SIG-M5 treated with dmso at 0.1 percent for 504 hours (cell line): ENCODE measurements around the gene NDUFAF4.
A peak's percentile ranks its signal among the peaks of the same experiment; 100 is the strongest.

Experiments
- DNase-seq: peaks from one replicate; lab custom pipeline; 2025; ENCODE audit not compliant: unreplicated experiment; lab: John Stamatoyannopoulos, UW

NDUFAF4 gene

DNA sequence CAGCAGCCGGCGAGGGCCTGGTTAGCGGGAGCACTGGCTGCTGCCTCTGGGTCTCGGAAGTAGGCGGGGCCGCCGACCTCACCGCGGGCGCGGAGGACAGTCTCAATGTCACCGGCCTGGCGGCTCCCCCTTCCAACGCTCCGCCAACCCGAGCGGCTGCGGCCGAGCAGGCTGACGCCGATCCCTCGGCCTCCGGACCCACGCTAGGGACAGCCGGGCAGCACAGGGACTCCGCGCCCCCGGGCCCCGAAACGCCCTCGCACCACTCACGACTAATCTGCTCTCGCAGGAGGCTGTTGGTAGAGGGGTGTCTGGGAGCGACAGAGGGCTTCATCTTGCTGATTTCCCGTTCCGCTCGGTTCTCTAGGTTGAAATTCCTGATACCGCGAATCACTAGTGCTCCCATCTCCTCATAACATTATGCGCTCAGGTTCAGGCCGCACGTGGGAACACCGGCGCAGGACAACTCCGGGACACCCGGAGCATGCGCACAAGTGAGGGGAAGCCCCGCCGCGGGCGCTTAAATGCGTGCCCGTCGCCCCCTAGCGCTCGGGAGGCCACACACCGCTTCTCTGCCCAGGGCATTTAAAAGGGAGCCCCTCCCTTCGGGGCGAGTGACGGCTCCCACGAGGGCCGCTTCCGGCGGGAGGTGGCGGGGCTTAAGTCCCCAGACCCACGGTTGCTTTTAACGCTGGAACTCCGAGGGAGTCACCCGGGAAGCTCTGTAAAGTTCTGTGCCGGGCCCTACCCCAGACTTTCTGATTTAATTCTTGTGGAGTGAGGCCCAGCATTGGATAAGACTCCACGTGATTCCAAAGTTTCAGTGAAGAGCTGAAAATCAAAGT, at the start of gene NDUFAF4:
Gene NDUFAF4 (minus strand): TSS at position 496 of the 845 bp plus-strand sequence. CDS start 90 bp downstream, at position 406.
- DNase-seq = peak; percentile 86

DNA sequence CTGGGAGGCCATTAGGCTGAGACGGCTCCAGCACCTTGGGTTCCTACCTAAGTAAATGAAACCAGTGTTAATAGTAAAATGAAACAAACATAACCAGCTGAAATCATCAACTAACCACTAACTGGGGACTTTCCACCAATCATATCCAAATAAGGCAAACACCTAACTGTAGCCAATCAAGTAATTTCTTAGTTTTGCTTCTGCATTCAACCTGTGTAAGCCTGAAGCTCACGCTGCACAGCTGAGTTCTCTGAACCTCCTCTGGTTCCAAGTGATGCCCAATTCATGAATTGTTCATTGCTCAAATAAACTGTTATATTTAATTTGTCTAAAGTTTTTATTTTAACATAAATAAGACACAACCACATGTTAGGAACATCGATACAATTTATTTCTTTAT, 49.4 kb upstream of the NDUFAF4 start:
- DNase-seq = no peak

DNA sequence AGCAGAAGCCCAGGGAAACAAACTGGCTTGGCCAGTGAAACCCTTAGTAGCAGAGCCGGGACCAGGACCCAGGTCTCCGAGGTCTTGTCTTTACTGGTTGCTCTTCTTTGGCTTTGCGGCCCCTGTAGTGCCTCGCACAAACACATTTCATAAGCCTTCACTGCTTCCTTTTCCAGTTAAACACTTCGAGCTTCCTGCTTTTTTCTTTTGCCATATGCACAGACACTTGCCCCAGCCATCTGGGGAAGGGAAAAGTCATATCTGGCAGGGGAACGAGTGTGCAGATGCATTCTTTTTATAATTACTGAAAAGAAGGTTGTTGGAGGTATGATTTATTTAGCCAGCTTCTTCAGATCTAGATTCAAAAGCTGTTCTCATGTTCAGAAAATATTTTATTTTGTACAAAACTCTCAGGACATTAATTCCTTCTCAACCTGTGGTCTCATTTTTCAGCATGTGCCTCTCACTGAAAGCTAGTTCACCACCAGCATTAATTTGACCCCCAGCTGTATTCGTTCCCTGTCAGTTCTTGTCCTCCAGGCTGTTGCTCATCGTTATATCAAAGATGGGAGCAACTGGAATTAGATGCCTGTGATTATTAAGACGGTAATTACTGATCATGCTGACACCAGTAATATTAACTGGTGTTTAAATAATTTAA, 46.0 kb upstream of the NDUFAF4 start:
- no peak for DNase-seq

DNA sequence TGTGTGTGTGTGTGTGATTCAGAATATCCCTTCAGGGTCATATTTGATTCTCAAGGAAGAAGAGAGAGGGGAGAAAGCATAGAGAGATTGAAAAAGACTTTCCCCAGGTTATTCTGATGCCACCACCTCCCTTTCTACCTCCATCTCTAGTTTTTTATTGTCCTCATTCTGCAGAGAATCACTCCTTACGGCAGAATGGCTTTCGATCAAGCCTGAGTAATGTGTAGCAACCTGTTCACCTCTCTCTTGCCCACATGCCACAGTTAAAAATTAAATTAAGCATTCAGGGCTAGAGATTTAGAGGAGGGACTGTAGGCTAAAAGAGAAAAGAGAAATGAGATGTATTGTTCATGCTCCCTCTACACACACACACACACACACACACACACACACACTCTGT, 45.0 kb upstream of the NDUFAF4 start:
- no peak for DNase-seq

DNA sequence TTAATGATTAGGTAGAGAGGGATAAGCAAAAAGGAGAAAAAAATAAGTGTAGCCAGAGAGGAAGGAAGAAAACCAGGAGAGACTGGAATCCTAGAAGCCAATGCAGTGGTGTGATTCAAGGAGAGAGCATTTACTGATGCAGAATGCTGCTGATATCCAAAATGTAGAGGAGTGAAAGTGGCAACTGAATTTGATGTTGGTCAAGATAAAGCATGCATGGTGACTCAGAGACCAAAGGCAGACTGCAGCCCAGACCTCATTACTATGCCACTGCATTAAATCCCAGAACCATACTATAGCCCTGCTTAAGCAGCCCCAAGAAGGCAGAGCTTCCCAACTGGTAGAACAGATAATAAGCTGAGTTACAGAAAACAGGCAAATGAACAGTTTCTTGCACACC, 42.6 kb upstream of the NDUFAF4 start:
- DNase-seq = no peak

DNA sequence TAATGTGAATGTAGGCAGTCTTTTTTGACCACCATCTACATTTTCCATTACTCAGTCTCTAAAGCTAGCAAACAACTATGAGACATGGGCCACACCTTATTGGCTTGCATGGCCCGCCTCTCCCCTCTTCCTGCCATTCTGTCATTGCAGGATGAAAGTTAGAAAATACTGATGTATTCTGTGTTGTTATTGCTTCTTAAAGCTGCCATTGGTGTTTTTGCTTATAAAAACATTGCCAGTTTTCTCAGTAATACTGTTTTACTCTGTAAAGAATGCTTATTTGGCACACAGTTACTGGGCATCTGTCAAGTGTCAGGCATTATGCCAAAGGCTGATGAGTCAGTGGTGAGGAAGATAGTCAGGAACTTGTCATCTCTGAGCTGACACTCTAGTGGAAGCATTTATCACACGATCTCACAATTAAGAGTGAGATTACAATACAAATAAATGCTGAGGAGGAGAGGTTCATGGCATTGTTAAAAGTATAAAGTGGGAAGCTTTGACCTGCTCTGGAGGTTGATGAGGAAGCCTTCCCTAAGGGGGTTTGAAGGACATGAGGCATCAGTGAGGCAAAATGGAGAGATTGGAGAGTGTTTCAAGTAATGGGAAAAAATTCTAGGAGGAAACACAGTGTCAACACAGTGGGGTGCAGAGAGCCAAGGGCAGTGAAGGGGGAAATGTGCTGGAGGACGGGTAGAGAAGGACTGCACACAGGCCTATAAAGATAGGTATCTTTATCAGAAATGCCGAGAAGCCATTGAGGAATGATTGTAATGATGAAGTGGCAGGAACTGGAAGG, 41.5 kb upstream of the NDUFAF4 start:
- no peak for DNase-seq

DNA sequence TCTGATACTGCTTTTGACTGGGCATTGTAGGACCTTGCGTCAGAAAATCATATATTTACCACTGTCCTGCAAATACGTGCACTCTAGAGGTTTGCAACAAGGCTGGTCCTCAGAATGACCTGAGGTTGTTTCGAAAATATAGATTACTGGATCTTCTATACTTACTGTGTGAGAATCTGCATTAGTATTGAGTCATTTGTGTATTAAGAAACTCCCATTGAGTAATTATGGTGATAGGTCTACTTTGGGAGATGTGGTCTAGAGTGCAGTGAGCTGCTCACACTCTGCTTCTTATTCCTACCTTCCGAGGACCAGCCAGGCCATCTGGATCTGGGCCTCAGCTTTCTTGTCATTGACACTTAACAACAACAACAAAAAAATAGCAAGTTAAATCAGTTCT, 36.4 kb upstream of the NDUFAF4 start:
- no peak for DNase-seq

DNA sequence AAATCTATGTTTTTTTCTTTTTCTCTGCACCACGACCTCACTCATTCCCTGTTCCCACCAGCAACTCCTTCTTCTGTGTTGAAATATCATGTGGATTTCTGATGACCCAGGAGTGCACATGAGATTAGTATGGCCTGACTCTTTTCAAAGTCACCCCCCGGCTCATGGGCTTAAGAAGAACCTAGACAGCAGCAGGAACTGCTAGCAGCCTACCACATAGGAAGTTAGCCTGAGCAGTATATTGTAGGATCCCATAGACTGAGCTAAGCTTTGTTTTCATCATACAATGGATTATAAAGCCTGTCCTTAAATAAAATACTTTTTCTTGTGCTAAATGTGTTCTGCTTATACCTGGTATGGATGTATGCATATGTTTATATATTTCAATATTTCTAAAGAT, 33.5 kb upstream of the NDUFAF4 start:
- DNase-seq = no peak

DNA sequence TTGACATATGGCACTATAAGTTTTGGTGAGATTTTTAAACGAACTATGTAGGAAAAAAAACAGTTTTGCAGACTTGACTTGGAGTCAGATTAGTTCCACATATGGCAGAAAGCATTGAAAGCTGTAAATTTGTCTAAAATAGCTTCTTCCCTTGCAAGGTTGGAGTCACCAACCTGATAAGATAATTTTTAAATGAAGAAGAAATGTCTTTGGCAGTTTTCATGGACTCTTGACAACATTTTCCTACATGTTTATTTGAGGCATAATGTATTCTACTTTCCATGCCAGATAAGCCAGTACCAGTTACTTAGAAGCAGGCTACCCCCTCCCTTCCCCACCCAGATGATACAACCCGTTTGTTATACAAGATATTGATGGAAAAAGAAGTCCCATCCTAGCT, 32.0 kb upstream of the NDUFAF4 start:
- DNase-seq = no peak

DNA sequence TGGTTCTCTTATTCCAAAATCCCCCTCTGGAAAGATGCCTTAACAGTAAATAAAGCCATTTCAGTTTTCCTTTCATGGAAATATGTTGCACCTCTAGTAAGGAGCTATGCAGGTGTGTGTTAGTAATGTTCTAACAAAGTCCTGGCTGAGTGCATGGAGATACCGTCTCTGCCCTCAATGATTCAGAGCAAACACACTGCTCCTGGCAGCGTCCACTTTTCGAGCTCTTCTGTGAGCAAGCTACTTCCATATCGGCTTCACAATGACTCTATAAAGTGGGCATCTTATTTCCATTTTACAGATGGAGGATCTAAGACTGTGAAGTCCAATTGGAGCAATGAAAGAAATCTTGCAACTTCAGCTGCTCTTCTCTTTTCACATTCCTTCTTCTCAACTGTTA, 30.0 kb upstream of the NDUFAF4 start:
- no peak for DNase-seq

DNA sequence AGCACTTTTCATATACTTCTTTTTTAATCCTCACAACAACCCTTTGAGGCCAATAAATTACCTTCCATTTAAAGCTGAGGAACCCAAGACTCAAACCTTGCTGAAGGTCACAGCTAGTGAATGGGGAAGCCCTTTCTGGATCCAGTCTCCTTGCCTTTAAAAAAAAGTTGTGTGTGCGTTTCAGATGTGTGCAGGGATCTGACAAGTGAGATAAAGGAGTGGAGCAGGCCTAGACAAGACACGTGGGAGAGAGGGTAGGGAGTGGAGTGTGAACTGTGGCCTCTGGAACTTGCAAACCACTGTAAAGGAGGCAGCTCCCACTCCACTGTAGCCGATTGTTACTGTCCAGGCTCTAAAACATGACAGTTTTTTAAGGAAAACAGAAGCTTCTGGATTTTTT, 28.7 kb upstream of the NDUFAF4 start:
- no peak for DNase-seq

DNA sequence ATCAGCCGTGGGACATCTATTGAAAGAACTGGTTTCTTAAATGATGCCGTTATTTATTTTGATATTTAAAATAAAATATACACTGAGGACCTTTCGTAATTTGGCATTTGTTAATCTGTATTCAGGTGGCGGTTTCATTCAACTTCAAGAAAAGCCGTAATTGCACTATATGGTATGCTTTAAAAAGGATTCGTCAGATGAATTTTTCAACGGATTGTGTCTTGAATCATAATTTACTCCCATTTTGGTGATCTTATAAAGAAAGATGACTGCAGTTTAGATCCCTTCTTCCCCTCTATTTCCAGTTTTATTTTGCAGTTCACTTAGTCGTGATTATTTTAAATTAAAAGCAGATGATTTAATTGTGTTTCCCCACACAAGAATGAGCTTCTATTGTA, 27.6 kb upstream of the NDUFAF4 start:
- DNase-seq = no peak

DNA sequence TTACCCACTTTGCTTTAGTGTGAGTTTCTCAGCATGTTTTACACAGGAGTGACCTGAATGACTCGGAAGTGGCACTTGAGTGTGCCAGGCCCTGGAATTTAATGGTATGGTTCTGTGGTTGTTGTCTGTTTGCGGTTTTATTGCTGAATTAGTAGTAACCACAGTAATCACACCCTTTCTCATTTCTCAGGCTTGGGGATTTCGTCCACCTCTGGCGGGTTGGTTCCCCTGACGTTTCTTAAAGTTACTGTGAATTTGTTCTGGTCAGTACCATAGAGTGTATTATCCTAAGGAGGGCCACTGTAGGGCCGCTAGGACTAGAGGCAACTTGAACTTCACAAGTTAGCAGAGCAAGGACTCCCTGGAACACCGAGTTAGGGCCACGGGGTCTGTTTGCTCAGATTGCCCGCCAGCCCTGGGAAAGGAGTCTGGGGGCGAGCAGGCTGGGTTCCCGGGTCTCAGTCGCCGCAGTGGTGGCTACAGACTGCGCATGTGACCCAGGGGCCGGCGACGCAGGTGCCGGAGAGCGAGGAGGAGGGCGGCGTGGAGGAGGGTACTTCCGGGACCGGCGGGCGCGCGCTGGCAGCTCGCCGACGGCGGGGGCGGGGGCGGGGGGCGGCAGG, 26.3 kb upstream of the NDUFAF4 start:
- DNase-seq = peak; percentile 37

DNA sequence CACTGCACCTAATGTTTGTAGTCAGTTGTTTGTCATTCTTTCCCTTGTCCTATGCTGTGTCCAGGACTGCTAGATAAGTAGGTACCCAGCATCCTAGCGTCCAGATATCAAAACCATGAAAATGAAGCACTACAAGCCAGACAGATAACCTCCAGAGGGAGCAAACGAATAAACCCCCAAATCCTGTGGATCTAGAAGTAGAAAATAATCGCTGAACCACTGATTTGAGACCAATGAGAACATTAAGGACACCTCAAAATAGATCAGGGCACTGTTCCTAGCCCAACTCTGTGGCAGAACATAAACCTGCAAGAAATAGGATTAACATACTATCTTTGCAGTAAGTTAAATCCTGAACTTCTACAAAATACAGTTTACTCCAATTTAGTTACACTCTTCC, 25.7 kb upstream of the NDUFAF4 start:
- no peak for DNase-seq

DNA sequence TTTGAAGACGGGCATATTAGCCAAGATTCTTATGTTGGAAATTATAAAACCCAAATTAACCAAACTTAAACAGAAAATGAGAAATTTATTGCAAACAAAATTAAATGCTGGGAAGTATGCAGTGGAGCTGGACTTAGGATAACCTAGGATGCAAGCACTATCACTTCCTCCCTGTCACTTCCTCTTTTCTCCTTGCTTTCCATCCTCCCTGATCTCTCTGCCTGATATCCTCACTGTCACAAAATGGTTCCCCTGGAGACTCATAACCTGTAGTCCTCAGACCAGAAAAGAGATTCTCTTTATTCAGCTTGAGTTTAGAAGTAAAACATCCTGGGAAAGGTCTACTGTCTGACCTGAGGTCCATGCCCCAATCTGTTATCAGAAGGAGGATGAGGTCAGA, 19.4 kb upstream of the NDUFAF4 start:
- DNase-seq = peak; percentile 81

DNA sequence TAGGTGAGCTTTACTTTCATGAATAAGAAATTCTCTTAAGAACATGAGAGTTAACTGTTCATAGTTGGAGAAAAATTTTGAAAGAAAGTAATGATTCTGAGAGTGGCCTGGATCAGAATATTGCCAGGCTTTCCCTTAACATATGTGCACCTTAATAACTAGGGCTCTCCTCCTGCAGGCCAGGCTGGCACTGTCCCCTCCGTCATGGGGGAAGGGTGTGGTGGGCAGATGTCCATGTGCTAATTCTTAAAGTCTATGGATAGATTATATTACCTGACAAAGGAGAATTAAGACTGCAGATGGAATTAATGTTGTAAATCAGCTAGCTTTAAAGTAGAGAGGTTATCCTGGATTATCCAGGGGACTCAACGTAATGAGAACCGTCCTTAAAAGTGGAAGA, 15.9 kb upstream of the NDUFAF4 start:
- no peak for DNase-seq

DNA sequence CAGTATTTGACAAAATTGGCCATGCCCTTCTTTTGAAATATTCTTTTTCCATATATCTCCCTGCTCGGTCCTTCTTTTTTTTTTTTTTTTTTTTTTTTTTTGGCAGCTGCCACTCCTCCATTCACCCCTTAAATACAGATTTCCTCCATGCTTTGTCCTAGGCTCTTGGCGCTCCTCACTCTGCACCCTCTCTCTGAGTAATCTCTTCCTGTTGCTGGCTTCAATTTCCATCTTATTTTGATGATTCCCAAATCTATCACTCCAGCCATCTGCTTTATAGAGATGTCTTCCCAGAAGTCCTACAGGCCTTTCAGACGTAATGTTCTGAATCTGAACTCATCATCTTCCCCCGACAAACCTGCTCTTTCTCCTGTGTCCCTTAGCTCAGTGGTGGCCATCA, 14.1 kb upstream of the NDUFAF4 start:
- DNase-seq = no peak

DNA sequence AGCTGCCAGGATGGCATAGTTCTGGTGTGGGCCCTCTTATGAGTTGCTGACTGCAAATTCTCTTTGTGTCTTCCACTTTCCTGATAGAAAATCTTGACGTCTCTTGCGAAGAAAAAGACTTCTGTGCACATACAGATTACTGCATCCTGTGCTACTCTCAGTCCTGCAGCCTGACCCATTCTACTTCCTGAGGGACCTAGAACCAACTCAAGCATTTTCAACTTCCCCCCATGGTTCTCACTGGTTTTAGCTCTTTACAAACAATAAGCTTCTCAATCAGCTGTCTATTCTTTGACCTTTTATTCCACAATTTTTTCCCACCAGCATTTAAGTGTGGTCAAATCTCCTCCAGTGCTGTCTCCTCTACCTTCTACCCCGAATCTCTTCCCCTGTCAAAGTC, 13.5 kb upstream of the NDUFAF4 start:
- DNase-seq = no peak

DNA sequence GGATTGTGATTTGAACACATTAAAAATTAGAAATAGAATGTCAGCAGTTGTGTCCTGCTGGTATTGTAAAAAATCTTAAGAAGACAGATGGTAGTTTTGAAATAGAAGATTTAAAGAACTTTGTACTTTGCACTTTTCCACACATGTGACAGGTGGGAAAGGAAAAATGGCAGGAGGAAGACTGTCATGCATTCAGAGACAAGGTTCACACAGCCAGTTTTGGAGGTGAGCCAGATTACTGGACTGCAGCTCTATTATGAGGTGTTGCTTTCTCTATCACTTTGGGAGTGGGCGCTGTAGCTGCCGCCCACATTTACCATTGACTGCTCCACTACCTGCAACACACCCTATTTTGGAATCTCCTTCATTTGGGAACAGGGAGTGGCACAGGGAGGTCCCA, 12.1 kb upstream of the NDUFAF4 start:
- no peak for DNase-seq

DNA sequence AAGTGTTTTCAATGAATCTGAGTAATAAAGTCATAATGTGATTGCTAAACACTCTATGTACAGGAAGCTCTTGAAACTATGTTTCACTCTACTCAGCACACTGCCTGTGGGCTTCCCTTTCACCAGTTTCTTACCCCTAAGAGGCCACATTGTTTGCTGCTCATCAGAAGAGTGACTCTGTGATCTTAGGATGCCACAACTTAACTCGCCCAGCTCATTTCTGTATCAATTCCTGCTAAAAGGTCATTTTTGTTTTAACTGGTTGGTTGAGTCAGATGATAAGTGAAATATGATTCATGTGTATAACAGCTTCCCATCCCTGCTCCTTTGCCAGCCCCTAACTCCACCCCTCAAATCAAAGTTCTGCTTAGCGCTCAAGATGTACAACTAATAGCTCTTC, 9.8 kb upstream of the NDUFAF4 start:
- no peak for DNase-seq

DNA sequence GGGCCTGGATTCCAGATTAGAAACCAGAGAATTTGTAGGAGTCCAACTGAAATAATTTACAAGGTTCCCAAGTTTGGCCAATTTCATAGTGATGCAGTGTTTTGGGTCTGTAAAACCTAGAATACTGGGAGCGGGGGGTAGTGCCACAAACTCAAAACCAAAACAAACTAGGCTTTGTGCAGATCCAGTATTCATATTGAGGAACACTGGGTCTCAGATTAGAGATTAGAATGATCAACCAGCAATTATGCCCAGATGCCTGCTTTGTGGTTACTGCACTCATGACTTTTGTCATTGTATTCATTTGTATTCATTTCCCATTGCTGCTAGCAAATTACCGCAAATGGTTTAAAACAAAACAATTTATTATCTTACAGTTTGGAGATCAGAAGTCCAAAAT, 3.2 kb upstream of the NDUFAF4 start:
- no peak for DNase-seq
